HG02588 (cell line): ENCODE data around the gene SPRED3.
"Not testable (repeated sequence)": the region's sequence is repeated elsewhere in the genome, so short reads cannot be mapped to it uniquely, and the experiment has no call there.

Source experiments
- ATAC-seq: cut with Tn5 transposase; IDR thresholded peaks from one replicate; pipeline ENCODE4 v1.9.1; 2021; ENCODE audit warnings: mild to moderate bottlenecking, moderate library complexity; ENCODE audit not compliant: unreplicated experiment

SPRED3 gene

GRCh38 chr19:38417146-38417543 is 28.6 kb downstream of the SPRED3 start:
- no peak for ATAC-seq

- no peak for ATAC-seq
Observed at GRCh38 chr19:38417544-38418506, 29.3 kb downstream of the SPRED3 start.

- no peak for ATAC-seq
Observed at GRCh38 chr19:38420935-38421334, 32.4 kb downstream of the SPRED3 start.

DNA sequence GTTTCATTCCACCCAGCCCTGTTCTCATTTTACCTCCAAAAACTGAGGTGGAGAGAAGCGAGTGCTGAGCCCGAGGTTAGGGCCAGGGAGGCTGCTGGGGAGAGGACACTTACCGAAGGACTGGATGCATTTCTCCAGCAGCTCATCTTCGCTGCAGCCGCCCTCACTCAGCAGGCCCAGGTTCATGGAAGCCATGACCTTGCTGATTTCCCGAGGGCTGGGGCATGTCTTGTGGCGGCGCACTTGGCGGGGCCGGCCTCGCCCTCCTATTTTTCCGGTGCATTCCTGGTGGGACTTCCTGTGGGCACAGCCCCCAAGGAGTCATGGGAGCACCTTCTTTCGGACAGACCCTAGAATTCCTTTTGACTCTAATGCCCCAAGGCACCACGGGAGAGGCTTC is 33.4 kb downstream of the SPRED3 start:
- ATAC-seq = no peak

DNA sequence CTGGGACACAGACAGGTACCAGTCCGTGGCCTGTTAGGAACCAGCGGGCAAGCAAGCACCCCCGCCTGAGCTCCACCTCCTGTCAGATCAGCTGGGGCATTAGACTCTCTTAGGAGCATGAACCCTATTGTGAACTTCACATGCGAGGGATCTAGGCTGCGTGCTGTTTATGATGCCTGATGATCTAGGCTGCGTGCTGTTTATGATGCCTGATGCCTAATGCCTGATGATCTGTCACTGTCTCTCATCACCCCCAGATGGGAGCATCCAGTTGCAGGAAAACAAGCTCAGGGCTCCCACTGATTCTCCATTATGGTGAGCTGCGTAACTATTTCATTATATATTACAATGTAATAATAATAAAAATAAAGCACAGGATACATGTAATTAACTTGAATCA is 33.9 kb downstream of the SPRED3 start:
- no peak for ATAC-seq

DNA sequence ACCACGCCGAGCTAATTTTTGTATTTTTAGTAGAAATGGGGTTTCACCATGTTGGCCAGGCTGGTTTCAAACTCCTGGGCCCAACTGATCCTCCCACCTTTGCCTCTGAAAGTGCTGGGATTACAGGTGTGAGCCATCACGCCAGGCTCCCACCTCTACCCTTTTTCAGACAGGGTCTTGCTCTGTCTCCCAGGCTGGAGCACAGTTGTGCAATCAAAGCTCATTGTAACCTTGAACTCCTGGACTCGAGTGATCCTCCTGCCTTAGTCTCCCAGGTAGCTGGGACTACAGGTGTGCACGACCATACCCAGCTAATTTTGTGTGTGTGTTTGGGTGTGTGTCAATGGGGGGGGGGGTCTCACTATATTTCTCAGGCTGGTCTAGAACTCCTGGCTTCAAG is 35.8 kb downstream of the SPRED3 start:
- ATAC-seq = no peak

GRCh38 chr19:38425222-38425809 is 36.8 kb downstream of the SPRED3 start:
- no peak for ATAC-seq

DNA sequence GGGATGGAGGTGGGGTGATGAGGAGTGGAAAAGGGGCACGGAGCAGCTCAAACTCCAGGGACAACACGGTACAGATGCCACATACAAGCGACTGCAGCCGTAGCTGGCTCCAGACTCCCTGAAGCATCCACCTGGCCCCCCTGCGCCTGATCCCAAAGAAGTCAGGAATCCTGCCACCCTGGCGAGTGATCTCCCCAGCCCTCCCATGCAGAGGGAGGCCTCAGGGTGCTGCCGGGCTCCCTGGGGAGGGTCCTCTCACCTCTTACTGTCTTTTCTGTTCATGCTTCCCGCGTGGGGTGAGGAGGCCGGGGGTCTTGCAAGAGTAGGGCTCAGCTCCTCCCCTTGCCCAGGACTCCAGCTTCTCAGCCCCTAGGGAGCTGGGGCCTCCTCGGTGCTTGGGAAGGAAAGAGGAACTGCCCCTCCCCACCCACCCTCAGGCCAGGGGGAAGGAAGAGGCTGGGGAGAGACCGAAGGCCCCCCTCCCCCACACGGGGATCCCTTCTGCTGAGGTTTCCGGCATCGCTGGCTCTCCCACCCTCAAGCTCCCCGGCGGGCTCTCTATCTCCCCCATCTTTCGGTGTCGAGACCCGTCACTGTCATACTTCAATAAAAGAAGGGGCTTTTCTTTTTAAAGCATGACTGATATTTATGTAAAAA is 37.4 kb downstream of the SPRED3 start, which contains the start of gene RASGRP4:
TSS of gene RASGRP4 (minus strand) at position 410 of the 657 bp plus-strand sequence. CDS start at position 282, 128 bp downstream.
- ATAC-seq = no peak

- not testable (repeated sequence) for ATAC-seq
Observed at GRCh38 chr19:38427035-38427677, 38.7 kb downstream of the SPRED3 start.

- no peak for ATAC-seq
Observed at GRCh38 chr19:38429055-38429810, 40.7 kb downstream of the SPRED3 start.

DNA sequence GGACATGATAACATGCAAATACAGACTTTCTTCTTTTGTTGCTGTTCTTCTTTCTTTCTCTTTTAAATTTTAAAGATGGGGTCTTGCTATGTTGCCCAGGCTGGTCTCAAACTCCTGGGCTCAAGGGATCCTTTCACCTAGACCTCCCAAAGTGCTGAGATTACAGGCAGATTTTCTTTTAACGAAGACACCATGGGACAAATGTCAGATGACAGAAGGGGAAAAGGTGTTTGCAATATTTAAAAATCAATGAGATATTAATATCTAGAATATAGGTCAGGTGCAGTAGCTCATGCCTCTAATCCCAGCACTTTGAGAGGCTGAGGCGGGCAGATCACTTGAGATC is 41.3 kb downstream of the SPRED3 start:
- ATAC-seq = no peak

GRCh38 chr19:38430931-38431330 is 42.4 kb downstream of the SPRED3 start:
- ATAC-seq = no peak

GRCh38 chr19:38433268-38433733 is 44.8 kb downstream of the SPRED3 start, which contains the start of gene RYR1:
TSS of gene RYR1 (plus strand) at chr19:38433691. CDS start at chr19:38433830, 139 bp downstream.
- ATAC-seq = no peak

DNA sequence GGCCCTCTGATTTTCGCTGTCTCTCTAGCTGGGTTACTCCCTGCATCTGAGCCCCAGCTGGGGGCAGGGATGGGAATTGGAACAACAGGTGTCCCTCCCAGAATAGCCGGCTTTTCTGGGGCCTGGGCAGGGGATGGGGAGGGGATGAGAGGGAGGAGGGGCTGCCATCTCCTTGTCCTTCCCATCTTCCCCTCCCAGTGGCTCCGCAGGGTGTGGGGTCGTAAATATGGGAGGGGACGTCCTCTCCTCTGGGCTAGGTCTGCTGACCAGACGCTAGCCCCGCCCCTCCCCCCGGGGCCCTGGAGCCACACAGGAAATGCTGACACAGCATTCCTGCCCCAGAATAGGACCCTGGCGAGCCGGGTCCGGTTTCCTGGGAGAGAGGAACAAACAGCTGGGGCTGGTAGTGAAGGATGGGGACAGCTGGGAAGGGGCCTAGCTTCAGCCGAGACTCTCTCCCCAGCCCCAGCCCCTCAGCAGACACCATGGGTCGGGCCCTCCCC is 46.1 kb downstream of the SPRED3 start:
- no peak for ATAC-seq

GRCh38 chr19:38437295-38437694 is 48.8 kb downstream of the SPRED3 start:
- ATAC-seq = no peak

DNA sequence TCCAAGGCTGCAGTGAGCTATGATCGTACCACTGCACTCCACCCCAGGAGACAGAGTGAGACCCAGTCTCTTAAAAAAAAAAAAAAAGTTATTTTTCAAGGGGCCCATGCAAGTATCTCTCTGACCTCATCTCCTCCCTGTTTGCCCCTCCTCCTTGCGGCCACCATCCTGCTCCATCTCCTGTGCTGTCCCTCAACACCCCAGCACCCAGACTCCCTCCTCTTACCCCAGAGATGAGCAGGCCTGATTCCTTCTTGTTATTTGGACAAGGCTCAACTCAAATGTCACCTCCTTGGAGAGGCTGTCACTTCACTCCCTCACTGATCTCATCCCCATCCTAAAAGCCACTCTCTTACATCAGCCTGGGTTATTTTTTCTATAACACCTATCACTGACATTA is 49.4 kb downstream of the SPRED3 start:
- no peak for ATAC-seq

- ATAC-seq = no peak
Observed at GRCh38 chr19:38440592-38440991, 52.1 kb downstream of the SPRED3 start.

GRCh38 chr19:38441657-38442348 is 53.3 kb downstream of the SPRED3 start:
- ATAC-seq = no peak

DNA sequence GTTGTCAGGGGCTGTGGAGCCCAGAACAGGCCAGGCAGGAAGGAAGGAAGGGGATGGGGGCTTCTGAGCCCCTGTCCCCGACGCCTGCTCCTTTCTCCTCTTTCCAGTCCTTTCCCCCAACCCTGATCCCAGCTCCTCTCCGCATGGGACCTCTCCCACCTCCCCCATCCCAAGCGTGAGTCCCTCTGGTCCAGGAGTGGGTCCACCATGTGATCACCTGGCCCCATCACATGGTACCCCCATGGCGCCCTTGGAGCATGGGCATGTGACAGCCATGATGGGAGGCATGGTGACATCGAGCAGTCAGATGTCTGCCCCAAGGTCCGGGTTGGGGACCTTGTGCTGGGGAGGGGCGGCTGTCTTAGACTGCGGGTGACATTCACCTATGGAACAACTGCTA is 54.2 kb downstream of the SPRED3 start:
- ATAC-seq = no peak
